ENCODE results near the gene MIA3.

Gene MIA3

GRCh38 chr1:222680080-222680479, 62.2 kb downstream of the MIA3 start:
- no peak overlapping the region for H3K4me3 ChIP-seq (ENCODE audit: control insufficient read depth, low read depth, low read length)
- no peak for TF ChIP-seq CTCF (IDR thresholded peaks at IDR 0.05; ENCODE audit: control insufficient read depth, insufficient read depth, low read depth, low read length, missing control alignments)
- no peak for DNase-seq (ENCODE audit: low read depth)

GRCh38 chr1:222691016-222691415, 73.1 kb downstream of the MIA3 start:
- no peak overlapping the region for H3K4me3 ChIP-seq (ENCODE audit: control insufficient read depth, low read depth, low read length)
- DNase-seq (ENCODE audit: low read depth), result no peak
- no peak for TF ChIP-seq CTCF (IDR thresholded peaks at IDR 0.05; ENCODE audit: control insufficient read depth, insufficient read depth, low read depth, low read length, missing control alignments)

- DNase-seq (ENCODE audit: low read depth), result no peak
Observed at GRCh38 chr1:222694927-222695326, 77.0 kb downstream of the MIA3 start.

GRCh38 chr1:222696741-222697140, 78.8 kb downstream of the MIA3 start:
- no peak for TF ChIP-seq CTCF (IDR thresholded peaks at IDR 0.05; ENCODE audit: control insufficient read depth, insufficient read depth, low read depth, low read length, missing control alignments)
- DNase-seq (ENCODE audit: low read depth), result no peak
- H3K4me3 ChIP-seq (ENCODE audit: control insufficient read depth, low read depth, low read length), result no peak overlapping the region

More at GRCh38 chr1:222694927-222695326, 77.0 kb downstream of the MIA3 start:
- no peak overlapping the region for H3K4me3 ChIP-seq (ENCODE audit: control insufficient read depth, low read depth, low read length)
- TF ChIP-seq CTCF (IDR thresholded peaks at IDR 0.05; ENCODE audit: control insufficient read depth, insufficient read depth, low read depth, low read length, missing control alignments), result no peak

GRCh38 chr1:222697203-222697602, 79.3 kb downstream of the MIA3 start:
- TF ChIP-seq CTCF (IDR thresholded peaks at IDR 0.05; ENCODE audit: control insufficient read depth, insufficient read depth, low read depth, low read length, missing control alignments), result no peak
- DNase-seq (ENCODE audit: low read depth), result no peak

GRCh38 chr1:222697826-222698225, 79.9 kb downstream of the MIA3 start:
- DNase-seq (ENCODE audit: low read depth), result no peak
- no peak for TF ChIP-seq CTCF (IDR thresholded peaks at IDR 0.05; ENCODE audit: control insufficient read depth, insufficient read depth, low read depth, low read length, missing control alignments)
- no peak overlapping the region for H3K4me3 ChIP-seq (ENCODE audit: control insufficient read depth, low read depth, low read length)

More at GRCh38 chr1:222697203-222697602, 79.3 kb downstream of the MIA3 start:
- no peak overlapping the region for H3K4me3 ChIP-seq (ENCODE audit: control insufficient read depth, low read depth, low read length)

- no peak overlapping the region for H3K4me3 ChIP-seq (ENCODE audit: control insufficient read depth, low read depth, low read length)
- no peak for DNase-seq (ENCODE audit: low read depth)
- no peak for TF ChIP-seq CTCF (IDR thresholded peaks at IDR 0.05; ENCODE audit: control insufficient read depth, insufficient read depth, low read depth, low read length, missing control alignments)
Observed at GRCh38 chr1:222702210-222702609, 84.3 kb downstream of the MIA3 start.
